Measurements from ENCODE around the gene RREB1.

The RREB1 gene

GRCh38 chr6:7239590-7239948, 131.8 kb downstream of the RREB1 start:
- Histone ChIP-seq H3K27me3 (no peaks in the 10 kb centered on the region; the same call in 1 of the 2 replicates), H3K4me3 (ENCODE audit: low read depth, low read length) (no peak overlapping the region), H3K4me1 (no peaks in the 10 kb centered on the region; the same call in 1 of the 2 replicates), H3K9me3 (no peaks in the 10 kb centered on the region), H3K36me3 (0 out of 2 replicates have a peak, but pooled peaks cover 2% of the 10 kb centered on the region)
- no peak for DNase-seq
- TF ChIP-seq CTCF (IDR thresholded peaks at IDR 0.05; ENCODE audit: low read depth, low read length), result no peak

GRCh38 chr6:7240351-7240750, 132.6 kb downstream of the RREB1 start:
- H3K4me3 ChIP-seq (ENCODE audit: low read depth, low read length), result no peak overlapping the region
- DNase-seq, result no peak
- H3K27me3 ChIP-seq, result no peaks in the 10 kb centered on the region; the same call in 1 of the 2 replicates
- no peaks in the 10 kb centered on the region; the same call in 1 of the 2 replicates for H3K4me1 ChIP-seq
- H3K9me3 ChIP-seq, result no peaks in the 10 kb centered on the region
- H3K36me3 ChIP-seq, result 0 out of 2 replicates have a peak, but pooled peaks cover 2% of the 10 kb centered on the region
- TF ChIP-seq CTCF (IDR thresholded peaks at IDR 0.05; ENCODE audit: low read depth, low read length), result no peak

GRCh38 chr6:7241160-7241559, 133.4 kb downstream of the RREB1 start:
- no peaks in the 10 kb centered on the region for H3K27me3 ChIP-seq
- H3K36me3 ChIP-seq, result 0 out of 2 replicates have a peak, but pooled peaks cover 2% of the 10 kb centered on the region
- H3K9me3 ChIP-seq, result no peaks in the 10 kb centered on the region
- DNase-seq, result no peak
- no peak for TF ChIP-seq CTCF (IDR thresholded peaks at IDR 0.05; ENCODE audit: low read depth, low read length)
- no peaks in the 10 kb centered on the region; the same call in 1 of the 2 replicates for H3K4me1 ChIP-seq
- no peak overlapping the region for H3K4me3 ChIP-seq (ENCODE audit: low read depth, low read length)

GRCh38 chr6:7241709-7242645, 134.2 kb downstream of the RREB1 start:
- no peak for DNase-seq
- H3K36me3 ChIP-seq, result 0 out of 2 replicates have a peak, but pooled peaks cover 2% of the 10 kb centered on the region

GRCh38 chr6:7242835-7243178, 135.0 kb downstream of the RREB1 start:
- no peak for TF ChIP-seq CTCF (IDR thresholded peaks at IDR 0.05; ENCODE audit: low read depth, low read length)
- H3K4me3 ChIP-seq (ENCODE audit: low read depth, low read length), result no peak overlapping the region
- no peaks in the 10 kb centered on the region for H3K9me3 ChIP-seq
- DNase-seq, result no peak
- 0 out of 2 replicates have a peak, but pooled peaks cover 2% of the 10 kb centered on the region for H3K36me3 ChIP-seq
- H3K4me1 ChIP-seq, result no peaks in the 10 kb centered on the region; the same call in 1 of the 2 replicates
- no peaks in the 10 kb centered on the region for H3K27me3 ChIP-seq

More at GRCh38 chr6:7241709-7242645, 134.2 kb downstream of the RREB1 start:
- TF ChIP-seq CTCF (IDR thresholded peaks at IDR 0.05; ENCODE audit: low read depth, low read length), result no peak
- Histone ChIP-seq H3K27me3 (no peaks in the 10 kb centered on the region), H3K9me3 (no peaks in the 10 kb centered on the region), H3K4me1 (no peaks in the 10 kb centered on the region; the same call in 1 of the 2 replicates), H3K4me3 (ENCODE audit: low read depth, low read length) (no peak overlapping the region)
